Thyroid gland (tissue), 4 donors: Measurements from ENCODE around the gene MPPED1.

Source experiments
- POLR2A ChIP-seq, 2 donors: fragments of 450-650 bp; IDR thresholded peaks; one replicate each; pipeline ENCODE4 v1.6.1; 2017; ENCODE audit warnings: antibody characterized with exemption in 2 of 2, mild to moderate bottlenecking in 2 of 2, moderate library complexity in 1 of 2
- TF ChIP-seq, protein P1 (sequence below), 6 experiments: fragments of 200-600 bp in 3 of 6; fragments of 450-650 bp in 3 of 6; sonication (generic) in 3 of 6; IDR thresholded peaks; one replicate each; pipeline ENCODE4 v1.5.1; 2016 to 2019; ENCODE audit warnings: antibody characterized with exemption in 6 of 6, mild to moderate bottlenecking in 2 of 6, inconsistent platforms in 1 of 6, moderate library complexity in 1 of 6

DNA sequence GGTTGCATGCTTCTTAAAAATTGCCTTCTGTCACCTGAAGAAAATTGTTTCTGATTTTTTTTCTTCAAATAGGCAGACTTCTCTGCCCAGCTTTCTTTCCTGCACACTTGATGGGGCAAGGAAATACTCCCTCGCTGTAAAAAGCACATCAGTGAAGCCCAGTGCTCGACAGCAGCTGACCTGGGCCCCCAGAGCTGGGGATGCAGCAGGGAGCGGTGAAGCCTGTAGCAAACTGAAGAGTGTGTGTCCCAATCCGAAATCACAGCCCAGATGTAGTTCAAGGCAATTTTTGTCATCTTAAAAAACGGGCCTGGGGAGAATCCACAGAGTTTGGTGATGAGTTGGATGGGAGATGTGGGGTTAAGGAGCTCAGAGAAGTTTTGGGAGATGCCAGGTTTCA, 27.0 kb upstream of the MPPED1 start:
- TF ChIP-seq, protein P1, sequence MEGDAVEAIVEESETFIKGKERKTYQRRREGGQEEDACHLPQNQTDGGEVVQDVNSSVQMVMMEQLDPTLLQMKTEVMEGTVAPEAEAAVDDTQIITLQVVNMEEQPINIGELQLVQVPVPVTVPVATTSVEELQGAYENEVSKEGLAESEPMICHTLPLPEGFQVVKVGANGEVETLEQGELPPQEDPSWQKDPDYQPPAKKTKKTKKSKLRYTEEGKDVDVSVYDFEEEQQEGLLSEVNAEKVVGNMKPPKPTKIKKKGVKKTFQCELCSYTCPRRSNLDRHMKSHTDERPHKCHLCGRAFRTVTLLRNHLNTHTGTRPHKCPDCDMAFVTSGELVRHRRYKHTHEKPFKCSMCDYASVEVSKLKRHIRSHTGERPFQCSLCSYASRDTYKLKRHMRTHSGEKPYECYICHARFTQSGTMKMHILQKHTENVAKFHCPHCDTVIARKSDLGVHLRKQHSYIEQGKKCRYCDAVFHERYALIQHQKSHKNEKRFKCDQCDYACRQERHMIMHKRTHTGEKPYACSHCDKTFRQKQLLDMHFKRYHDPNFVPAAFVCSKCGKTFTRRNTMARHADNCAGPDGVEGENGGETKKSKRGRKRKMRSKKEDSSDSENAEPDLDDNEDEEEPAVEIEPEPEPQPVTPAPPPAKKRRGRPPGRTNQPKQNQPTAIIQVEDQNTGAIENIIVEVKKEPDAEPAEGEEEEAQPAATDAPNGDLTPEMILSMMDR (IDR thresholded peaks at IDR 0.05), result no peak
- no peak for TF ChIP-seq POLR2A (IDR thresholded peaks at IDR 0.05)
